Hematopoietic multipotent progenitor cell treated with erythropoietin and hydrocortisone succinate and interleukin-3 and kit ligand, for 8 days (in vitro differentiated cells): Measurements from ENCODE around the gene RPS6KC1.
"Not testable (repeated sequence)": the region's sequence is repeated elsewhere in the genome, so short reads cannot be mapped to it uniquely, and the experiment has no call there.

Experiments used
- DNase-seq: peaks from one replicate; pipeline ENCODE4 v3.0.0-alpha.2; 2015

Gene RPS6KC1

GRCh38 chr1:213160442-213160841 is 109.4 kb downstream of the RPS6KC1 start:
- not testable (repeated sequence) for DNase-seq

GRCh38 chr1:213162338-213162737 is 111.3 kb downstream of the RPS6KC1 start:
- DNase-seq: no peak

GRCh38 chr1:213162862-213163261 is 111.8 kb downstream of the RPS6KC1 start:
- no peak for DNase-seq

GRCh38 chr1:213163278-213163711 is 112.3 kb downstream of the RPS6KC1 start:
- no peak for DNase-seq

- DNase-seq: no peak
These were observed 113.5 kb downstream of the RPS6KC1 start for GRCh38 chr1:213164561-213164960.

GRCh38 chr1:213166852-213167251 is 115.8 kb downstream of the RPS6KC1 start:
- no peak for DNase-seq

GRCh38 chr1:213171711-213172110 is 120.7 kb downstream of the RPS6KC1 start:
- no peak for DNase-seq

GRCh38 chr1:213176341-213176740 is 125.3 kb downstream of the RPS6KC1 start:
- no peak for DNase-seq

- DNase-seq: no peak
These were observed 128.7 kb downstream of the RPS6KC1 start for GRCh38 chr1:213179784-213180183.

GRCh38 chr1:213180833-213181232 is 129.8 kb downstream of the RPS6KC1 start:
- no peak for DNase-seq

GRCh38 chr1:213183036-213183672 is 132.1 kb downstream of the RPS6KC1 start:
- no peak for DNase-seq

GRCh38 chr1:213186168-213186567 is 135.1 kb downstream of the RPS6KC1 start:
- DNase-seq: no peak

- no peak for DNase-seq
These were observed 141.0 kb downstream of the RPS6KC1 start for GRCh38 chr1:213192026-213192425.

GRCh38 chr1:213194383-213194782 is 143.3 kb downstream of the RPS6KC1 start:
- DNase-seq: no peak

GRCh38 chr1:213194855-213195254 is 143.8 kb downstream of the RPS6KC1 start:
- no peak for DNase-seq

- DNase-seq: not testable (repeated sequence)
These were observed 145.4 kb downstream of the RPS6KC1 start for GRCh38 chr1:213196328-213197054.

GRCh38 chr1:213200630-213201029 is 149.6 kb downstream of the RPS6KC1 start:
- no peak for DNase-seq

GRCh38 chr1:213201380-213202155 is 150.5 kb downstream of the RPS6KC1 start:
- no peak for DNase-seq

- no peak for DNase-seq
These were observed 160.2 kb downstream of the RPS6KC1 start for GRCh38 chr1:213211201-213211600.

- not testable (repeated sequence) for DNase-seq
These were observed 168.0 kb downstream of the RPS6KC1 start for GRCh38 chr1:213219076-213219475.

GRCh38 chr1:213221209-213221608 is 170.2 kb downstream of the RPS6KC1 start:
- DNase-seq: no peak

GRCh38 chr1:213227458-213227857 is 176.4 kb downstream of the RPS6KC1 start:
- DNase-seq: no peak

GRCh38 chr1:213231795-213232231 is 180.8 kb downstream of the RPS6KC1 start:
- DNase-seq: no peak

GRCh38 chr1:213242883-213243282 is 191.8 kb downstream of the RPS6KC1 start:
- no peak for DNase-seq
